GM13976 (cell line): Measurements from ENCODE around the gene CRMP1.

Experiments
- DNase-seq: peaks from one replicate; pipeline ENCODE4 v3.0.0; 2012; ENCODE audit warnings: low spot score
- CTCF ChIP-seq: IDR thresholded peaks from 2 replicates; pipeline ENCODE4 v1.5.1; 2012; ENCODE audit warnings: borderline replicate concordance, mild to moderate bottlenecking; ENCODE audit not compliant: insufficient read depth; ENCODE audit errors: extremely low read depth, missing control alignments, control extremely low read depth
- in situ Hi-C: fragments of 300-500 bp; cut with MboI; formaldehyde crosslinking; loops from one replicate; pipeline ENCODE4 v1.12.0; 2022; ENCODE audit warnings: low sequenced_read_pairs, mixed read lengths, inconsistent platforms; ENCODE audit not compliant: unreplicated experiment

The CRMP1 gene

GRCh38 chr4:5899881-5900280 lies 7.0 kb upstream of the CRMP1 start:
- no peak for DNase-seq
- in situ Hi-C loops, result no loop called here
- no peak for TF ChIP-seq CTCF

DNA sequence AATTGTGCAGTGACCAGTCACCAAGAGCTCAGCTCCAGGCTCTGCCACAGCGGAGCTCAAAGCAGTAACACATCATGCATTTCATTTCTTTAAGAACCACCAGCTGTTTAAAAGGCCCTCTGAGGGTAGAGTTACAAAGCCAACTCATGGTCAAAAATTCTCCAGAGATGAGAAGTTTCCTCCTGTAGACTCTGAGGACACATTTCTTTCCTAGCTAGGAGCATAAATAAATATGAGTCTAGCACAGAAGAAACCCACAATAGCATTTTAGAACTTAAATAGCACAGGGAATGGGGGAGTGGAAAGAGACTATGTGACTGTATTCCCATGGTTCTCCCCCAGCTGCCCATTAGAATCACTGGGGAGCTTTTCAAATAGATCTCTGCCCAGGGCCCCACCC lies 6.5 kb upstream of the CRMP1 start:
- no peak for TF ChIP-seq CTCF
- in situ Hi-C loops, result no loop called here
- DNase-seq, result no peak

DNA sequence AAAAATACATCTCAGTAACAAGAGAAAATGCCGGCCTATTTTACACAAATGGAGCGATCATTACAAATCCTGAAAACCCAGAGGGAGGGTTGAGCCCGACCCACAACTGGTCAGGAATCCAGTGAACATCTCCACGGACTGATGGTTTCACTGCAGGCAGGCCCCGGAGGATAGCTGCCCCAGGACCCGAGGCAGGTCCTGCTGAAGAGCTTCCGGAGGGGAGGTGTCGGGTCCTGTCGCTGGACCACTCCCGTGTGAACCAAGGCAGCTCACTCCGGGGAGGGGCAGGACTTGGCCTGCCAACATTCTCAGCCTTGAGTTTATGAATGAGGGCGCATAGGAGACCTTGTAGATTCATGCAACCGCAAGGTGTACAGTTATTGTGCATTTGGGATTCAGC lies 4.8 kb upstream of the CRMP1 start:
- no peak for DNase-seq
- in situ Hi-C loops, result no loop called here
- TF ChIP-seq CTCF, result no peak

- in situ Hi-C loops, result no loop called here
- TF ChIP-seq CTCF, result no peak
- no peak for DNase-seq
Observed at GRCh38 chr4:5895287-5895686, 2.4 kb upstream of the CRMP1 start.

DNA sequence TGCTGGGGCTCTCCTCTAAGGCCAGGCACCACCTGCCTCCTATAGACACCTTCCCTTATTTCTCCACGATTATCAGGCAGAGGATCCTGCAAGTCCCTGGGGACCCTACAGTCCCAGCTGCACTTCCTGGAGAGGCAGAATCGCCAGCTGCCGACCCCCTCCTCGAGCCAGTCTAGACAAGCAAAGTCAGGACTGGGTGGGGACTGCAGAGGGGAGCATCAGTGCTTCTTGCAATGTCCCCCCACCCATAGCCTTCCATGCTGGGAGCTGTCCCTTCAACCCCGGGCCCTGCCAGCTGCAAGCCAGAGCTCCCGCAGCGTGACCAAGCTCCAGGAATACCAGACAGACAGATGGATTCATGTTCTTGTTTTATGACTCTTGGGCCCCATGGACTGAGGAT lies 1.4 kb upstream of the CRMP1 start:
- no peak for TF ChIP-seq CTCF
- in situ Hi-C loops, result no loop called here
- no peak for DNase-seq

DNA sequence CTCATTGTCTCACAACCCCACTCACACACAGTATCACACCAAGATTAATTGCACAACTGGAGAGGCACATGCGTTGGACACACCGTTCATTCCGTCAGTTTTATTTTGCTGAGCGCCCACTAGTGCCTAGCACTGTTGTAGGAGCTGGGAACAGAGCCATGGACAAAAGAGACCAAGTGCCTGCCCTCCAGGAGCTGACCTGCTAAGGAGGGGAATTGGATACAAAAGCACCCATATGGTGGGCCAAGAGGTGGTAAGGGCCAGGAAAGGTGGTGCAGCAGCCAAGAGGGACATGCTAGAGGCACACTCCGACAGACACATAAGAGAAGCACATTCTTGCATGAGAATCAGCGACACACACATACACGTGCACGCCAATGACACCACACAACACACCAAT lies 705 bp upstream of the CRMP1 start:
- in situ Hi-C loops, result no loop called here
- TF ChIP-seq CTCF, result no peak
- DNase-seq, result no peak
